ENCODE results near the gene B3GNT7.
"Not testable (repeated sequence)": the region's sequence is repeated elsewhere in the genome, so short reads cannot be mapped to it uniquely, and the experiment has no call there.

The B3GNT7 gene

GRCh38 chr2:231403421-231404182 lies 8.1 kb downstream of the B3GNT7 start:
- not testable (repeated sequence) for DNase-seq (ENCODE audit: low read depth)

GRCh38 chr2:231404183-231404578 lies 8.7 kb downstream of the B3GNT7 start:
- DNase-seq (ENCODE audit: low read depth) = not testable (repeated sequence)

DNA sequence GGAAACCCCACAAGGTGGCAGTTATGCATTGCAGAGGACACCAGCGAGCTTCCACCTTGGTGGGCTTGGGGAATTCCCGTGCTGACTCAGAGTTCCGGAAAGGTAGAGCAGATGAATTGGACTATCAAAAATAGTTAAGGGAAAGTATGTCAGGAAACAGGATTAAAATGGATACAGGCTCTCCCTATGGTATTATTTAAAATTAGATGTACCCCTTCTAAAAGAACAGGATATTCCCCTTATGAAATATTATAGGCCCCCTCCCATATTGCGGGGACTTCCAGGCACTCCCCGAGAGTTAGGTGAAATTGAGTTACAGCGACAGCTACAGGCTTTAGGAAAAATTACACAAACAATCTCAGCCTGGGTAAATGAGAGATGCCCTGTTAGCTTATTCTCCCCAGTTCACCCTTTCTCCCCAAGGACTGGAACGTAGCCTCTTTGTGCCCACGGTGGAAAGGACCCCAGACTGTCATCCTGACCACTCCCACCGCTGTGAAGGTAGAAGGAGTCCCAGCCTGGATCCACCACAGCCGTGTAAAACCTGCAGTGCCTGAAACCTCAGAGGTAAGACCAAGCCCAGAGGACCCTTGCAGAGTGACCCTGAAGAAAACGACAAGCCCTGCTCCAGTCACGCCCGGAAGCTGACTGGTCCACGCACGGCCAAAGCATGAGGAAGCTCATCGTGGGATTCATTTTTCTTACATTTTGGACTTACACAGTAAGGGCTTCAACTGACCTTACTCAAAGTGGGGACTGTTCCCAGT lies 10.3 kb downstream of the B3GNT7 start:
- not testable (repeated sequence) for DNase-seq (ENCODE audit: low read depth)

DNA sequence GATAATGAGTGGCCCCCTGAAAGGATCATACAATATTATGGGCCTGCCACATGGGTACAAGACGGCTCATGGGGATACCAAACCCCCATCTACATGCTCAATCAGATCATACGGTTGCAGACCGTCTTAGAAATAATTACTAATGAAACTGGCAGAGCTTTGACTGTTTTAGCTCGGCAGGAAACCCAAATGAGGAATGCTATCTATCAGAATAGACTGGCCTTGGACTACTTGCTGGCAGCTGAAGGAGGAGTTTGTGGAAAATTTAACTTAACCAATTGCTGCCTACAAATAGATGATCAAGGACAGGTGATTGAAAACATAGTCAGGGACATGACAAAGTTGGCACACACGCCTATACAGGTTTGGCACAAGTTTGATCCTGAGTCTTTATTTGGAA lies 12.2 kb downstream of the B3GNT7 start:
- DNase-seq (ENCODE audit: low read depth) = not testable (repeated sequence)

DNA sequence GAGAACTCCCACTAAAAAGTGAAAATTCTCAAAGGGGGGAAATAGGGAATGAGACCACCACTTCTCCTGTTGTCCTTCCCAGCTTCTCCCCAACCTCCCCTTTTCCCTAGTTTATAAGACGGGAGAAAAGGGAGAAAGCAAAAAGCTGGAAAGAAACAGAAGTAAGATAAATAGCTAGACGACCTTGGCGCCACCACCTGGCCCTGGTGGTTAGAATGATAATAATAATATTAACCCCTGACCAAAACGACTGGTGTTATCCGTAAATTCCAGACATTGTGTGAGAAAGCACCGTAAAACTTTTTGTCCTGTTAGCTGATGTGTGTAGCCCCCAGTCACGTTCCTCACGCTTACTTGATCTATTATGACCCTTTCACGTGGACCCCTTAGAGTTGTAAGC lies 12.8 kb downstream of the B3GNT7 start:
- DNase-seq (ENCODE audit: low read depth) = not testable (repeated sequence)

DNA sequence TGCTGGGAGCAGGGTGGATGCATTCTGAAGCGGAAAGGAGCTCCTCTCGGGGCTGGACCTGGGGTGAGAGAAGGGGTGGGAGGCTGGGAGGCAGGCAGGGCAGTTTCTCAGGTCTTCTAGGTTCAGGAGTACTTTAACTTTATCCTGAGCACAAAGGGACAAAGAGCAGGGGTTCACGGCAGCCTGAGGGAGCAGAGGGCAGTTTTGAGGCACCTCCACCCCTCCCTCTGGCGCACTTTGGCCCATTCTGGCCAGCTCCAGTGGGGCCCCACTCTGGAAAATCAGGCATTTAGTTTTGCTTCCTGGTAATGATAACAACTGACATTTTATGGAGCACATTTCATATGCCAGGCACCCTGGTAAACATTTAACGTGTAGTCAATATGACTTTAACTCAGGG lies 14.3 kb downstream of the B3GNT7 start:
- no peak for DNase-seq (ENCODE audit: low read depth)

DNA sequence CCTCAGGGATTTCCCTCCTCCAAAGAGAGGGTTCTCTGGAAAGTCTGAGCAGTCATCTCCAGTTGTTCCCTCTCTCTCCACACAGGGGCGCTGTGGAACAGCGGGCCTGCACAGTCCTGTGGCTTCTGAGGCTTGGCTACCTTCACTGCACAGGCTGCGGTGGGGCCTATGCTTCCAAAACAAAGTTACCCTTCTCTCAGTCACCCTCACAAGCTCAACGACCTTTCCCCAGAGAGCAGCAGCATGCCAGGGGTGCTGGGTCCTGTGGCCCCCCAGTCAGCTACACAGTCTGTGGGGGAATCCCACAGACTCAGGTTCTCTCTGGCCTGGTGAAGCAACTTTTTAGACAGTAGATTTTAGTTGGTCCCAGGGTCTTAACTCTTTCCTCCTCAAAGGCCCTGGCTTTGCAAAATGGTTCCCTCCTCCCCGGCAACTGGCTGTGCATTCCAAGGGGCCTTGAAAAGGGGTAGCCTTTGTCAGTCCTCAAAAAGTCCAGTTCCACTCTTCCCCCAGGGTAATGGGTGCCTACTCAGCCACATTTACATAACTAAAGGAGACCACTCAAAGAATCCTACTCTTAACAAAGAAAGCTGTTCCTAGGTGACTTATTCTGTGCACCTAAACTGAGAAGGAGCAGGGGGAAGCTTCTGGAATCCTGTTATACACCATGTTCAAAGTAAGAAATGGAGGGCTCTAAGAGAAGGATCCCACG lies 14.9 kb downstream of the B3GNT7 start:
- no peak for DNase-seq (ENCODE audit: low read depth)

DNA sequence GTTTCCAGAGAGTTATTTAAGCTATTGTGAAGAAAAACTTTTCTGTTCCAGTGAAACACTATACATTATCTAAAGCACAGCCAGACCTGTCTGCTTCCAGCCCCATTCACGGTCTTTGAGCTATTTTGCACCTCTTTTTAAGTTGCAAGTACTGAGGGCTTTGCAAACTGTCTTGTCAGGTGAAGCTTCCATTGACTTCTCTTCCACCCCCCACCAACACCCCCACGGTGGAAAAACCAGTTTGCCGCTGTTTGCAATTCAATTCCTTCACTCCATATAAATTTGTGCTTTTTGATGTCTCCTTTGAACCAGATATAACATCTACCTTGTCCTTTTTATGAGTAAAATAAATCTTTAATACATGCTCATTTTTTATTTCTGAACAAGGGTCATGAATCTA lies 15.7 kb downstream of the B3GNT7 start:
- DNase-seq (ENCODE audit: low read depth) = no peak

GRCh38 chr2:231411831-231412617 lies 16.5 kb downstream of the B3GNT7 start:
- DNase-seq (ENCODE audit: low read depth) = peak; percentile 60

DNA sequence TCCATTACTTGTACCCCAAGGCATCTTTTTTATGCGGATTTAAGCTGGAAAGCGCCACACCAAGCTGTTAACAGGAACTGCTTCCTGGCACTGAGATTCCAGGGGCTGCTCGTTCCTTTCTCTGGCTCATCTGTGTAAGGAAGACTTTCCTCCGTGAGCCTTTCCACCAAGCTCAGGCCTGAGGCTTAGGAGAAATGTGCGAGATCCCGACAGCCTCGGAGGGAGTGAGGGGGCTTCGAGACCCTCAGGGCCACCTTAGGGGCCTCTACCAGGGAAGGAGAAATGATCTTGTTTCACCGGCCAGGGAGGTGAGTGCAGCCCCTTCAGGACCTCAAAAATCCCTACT lies 17.1 kb downstream of the B3GNT7 start:
- no peak for DNase-seq (ENCODE audit: low read depth)

DNA sequence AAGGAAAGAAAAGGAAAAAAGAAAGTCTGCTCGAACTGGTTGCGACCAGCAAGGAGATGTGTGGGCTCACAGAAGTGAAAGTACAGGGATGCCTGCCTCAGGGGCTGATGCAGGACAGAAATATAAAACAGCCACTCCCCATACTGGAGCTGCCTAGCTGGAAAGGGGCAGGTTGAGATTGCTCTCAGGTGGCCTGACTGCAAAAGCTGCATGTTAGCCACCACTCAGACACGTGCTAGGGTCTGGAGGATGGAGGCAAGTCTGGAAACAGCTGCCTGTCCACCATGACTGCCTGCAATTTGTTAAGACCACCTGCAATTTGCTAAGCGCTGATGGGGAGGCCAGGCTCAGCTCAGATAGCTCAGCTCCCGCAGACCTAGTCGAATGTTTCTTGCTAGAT lies 17.9 kb downstream of the B3GNT7 start:
- DNase-seq (ENCODE audit: low read depth) = no peak

GRCh38 chr2:231413921-231414476 lies 18.5 kb downstream of the B3GNT7 start:
- DNase-seq (ENCODE audit: low read depth) = no peak

- no peak for DNase-seq (ENCODE audit: low read depth)
These were observed 19.5 kb downstream of the B3GNT7 start for GRCh38 chr2:231415029-231415428.

DNA sequence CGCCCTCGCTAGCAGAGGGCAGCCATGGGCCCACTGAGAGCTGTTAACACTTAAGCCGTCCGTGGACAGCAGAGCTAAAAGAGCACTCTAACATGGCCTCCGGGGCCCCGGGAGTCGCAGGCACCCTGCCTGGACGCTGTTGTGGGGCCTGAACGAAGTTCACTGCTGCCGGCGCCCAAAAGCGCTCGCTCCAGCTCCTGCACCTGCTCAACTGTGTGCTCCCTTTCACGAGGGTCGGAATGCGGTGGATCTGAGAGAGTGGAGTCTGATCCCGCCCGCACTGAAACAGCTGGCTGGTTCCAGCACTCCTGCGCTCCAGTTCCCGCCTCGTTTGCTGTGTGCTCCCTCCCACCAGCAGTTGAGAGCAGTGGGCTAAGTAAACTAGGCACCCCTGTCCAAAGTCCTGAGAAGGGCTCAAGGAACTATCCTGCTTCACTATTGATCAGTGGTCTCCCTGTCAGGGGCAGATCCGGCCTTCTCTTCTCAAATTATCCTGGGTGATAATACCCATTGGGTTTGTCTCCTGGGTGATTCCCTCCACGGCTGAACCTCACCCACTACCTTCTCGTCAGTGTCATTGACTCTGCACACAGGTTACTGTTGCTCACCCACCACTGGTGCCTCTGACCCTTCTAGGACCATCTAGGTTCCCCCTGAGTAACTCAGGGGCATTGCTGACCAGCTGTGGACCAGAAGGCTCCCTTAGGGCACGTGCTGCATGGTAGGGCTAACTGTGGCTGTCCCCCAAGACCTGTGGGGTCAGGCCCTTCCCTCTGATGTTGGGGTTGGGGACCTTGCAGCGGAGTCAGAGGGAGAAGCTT lies 23.5 kb downstream of the B3GNT7 start:
- DNase-seq (ENCODE audit: low read depth) = no peak

DNA sequence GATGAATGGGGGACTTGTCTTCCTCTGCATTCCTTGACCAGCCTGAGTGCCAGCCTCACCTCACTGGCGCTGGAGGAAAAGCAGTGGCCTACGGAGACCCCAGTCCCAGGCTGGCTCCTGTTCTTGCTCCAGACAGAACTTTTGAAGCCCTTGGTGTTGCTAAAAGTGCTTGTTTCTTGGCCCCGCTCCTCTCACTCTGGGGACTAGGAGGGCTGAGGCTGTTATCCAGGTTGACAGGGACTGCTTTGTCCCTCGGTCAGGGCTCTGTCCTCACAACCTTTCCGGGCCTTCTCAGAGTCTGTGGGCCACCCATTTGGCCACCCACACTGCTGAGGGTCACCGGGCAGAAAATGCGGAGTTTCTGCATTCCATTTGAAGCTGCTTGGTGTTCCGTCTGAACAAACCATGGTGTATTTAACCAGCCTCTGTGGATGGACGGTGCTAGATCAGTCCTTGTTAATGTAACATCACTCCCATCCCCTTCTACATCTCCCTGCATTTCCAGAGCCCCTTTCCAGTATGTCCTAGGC lies 25.6 kb downstream of the B3GNT7 start:
- no peak for DNase-seq (ENCODE audit: low read depth)

GRCh38 chr2:231422056-231422455 lies 26.5 kb downstream of the B3GNT7 start:
- DNase-seq (ENCODE audit: low read depth) = no peak

GRCh38 chr2:231423176-231423575 lies 27.7 kb downstream of the B3GNT7 start:
- no peak for DNase-seq (ENCODE audit: low read depth)

DNA sequence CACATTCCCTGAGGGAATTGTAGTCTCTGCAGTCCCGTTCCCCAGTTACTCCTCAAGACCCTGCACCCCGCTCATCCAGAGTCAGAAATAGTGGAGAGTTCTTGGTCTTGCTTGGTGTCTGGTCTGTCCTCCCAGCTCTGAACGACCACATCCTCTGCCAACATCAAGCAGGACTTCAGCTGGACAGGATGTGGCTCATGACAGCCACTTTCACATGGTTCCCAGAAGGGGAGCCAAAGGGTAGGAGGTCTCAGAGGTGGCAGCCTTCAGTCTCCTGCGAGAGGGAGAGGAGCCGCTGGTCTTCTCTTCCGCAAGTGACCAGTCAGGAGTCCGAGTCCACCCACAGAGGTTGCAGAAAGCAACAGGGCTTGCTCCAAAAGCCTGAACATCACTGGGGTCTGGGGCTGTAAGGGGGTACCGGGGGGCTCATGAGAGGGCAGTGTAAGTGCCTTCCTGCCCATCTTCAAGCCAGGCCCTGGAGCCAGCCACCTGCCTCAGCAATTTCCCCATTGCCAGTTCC lies 29.8 kb downstream of the B3GNT7 start:
- no peak for DNase-seq (ENCODE audit: low read depth)

GRCh38 chr2:231425811-231426703 lies 30.5 kb downstream of the B3GNT7 start:
- DNase-seq (ENCODE audit: low read depth) = no peak
